Activated naive CD8-positive, alpha-beta T cell treated with anti-CD3 and anti-CD28 coated beads, Interleukin-2, amount 50 U/mL, for 24 hours (primary cell): Measurements from ENCODE around the gene ZPR1.
"Not testable (repeated sequence)": the region's sequence is repeated elsewhere in the genome, so short reads cannot be mapped to it uniquely, and the experiment has no call there.

Experiments used
- ATAC-seq: fragments of 150-1000 bp; cut with Tn5 transposase; one replicate; pipeline ENCODE4 v1.10.0; 2021
- DNase-seq: peaks from one replicate; pipeline ENCODE4 v3.0.0; 2021
- H3K27ac Mint-ChIP-seq: one replicate; pipeline ENCODE4 v1.8.0; 2021; ENCODE audit warnings: mild to moderate bottlenecking, mixed read lengths
- H3K27me3 Mint-ChIP-seq: one replicate; pipeline ENCODE4 v1.8.0; 2021; ENCODE audit warnings: mixed read lengths
- H3K36me3 Mint-ChIP-seq: one replicate; pipeline ENCODE4 v1.8.0; 2021; ENCODE audit warnings: low read depth, mixed read lengths
- H3K4me1 Mint-ChIP-seq: one replicate; pipeline ENCODE4 v1.8.0; 2021; ENCODE audit warnings: mixed read lengths
- H3K4me3 Mint-ChIP-seq: one replicate; pipeline ENCODE4 v1.8.0; 2021; ENCODE audit warnings: mild to moderate bottlenecking, moderate library complexity, mixed read lengths
- H3K9me3 Mint-ChIP-seq: one replicate; pipeline ENCODE4 v1.8.0; 2021; ENCODE audit warnings: mixed read lengths

ZPR1 gene

GRCh38 chr11:116787786-116788486 is at the start of gene ZPR1:
Gene ZPR1 (minus strand): TSS chr11:116788023. CDS start chr11:116787990, 33 bp downstream.
- ATAC-seq = peak; percentile 82
- H3K9me3 Mint-ChIP-seq = no peaks in the 10 kb centered on the region
- peaks cover 56% of the 10 kb centered on the region for H3K4me1 Mint-ChIP-seq
- peak; percentile 89 for DNase-seq
- H3K27me3 Mint-ChIP-seq = peaks cover 2% of the 10 kb centered on the region
- H3K36me3 Mint-ChIP-seq = peaks cover 40% of the 10 kb centered on the region
- H3K4me3 Mint-ChIP-seq = peak within 1 kb of the TSS; percentile 91
- peak within 1 kb of the TSS; percentile 91 for H3K27ac Mint-ChIP-seq

GRCh38 chr11:116836632-116836991 is 48.8 kb upstream of the ZPR1 start:
- Mint-ChIP-seq H3K27ac (no peak overlapping the region), H3K27me3 (peaks cover 5% of the 10 kb centered on the region), H3K9me3 (no peaks in the 10 kb centered on the region), H3K4me1 (peaks cover 13% of the 10 kb centered on the region), H3K4me3 (no peak overlapping the region), H3K36me3 (no peaks in the 10 kb centered on the region)
- ATAC-seq (no peak), DNase-seq (no peak)

GRCh38 chr11:116835791-116836631 is 48.2 kb upstream of the ZPR1 start:
- H3K27me3 Mint-ChIP-seq = peaks cover 5% of the 10 kb centered on the region
- peak; percentile 91 for ATAC-seq
- no peaks in the 10 kb centered on the region for H3K9me3 Mint-ChIP-seq
- peak; percentile 81 for DNase-seq
- no peak overlapping the region for H3K27ac Mint-ChIP-seq
- H3K36me3 Mint-ChIP-seq = no peaks in the 10 kb centered on the region
- H3K4me3 Mint-ChIP-seq = peak overlapping the region; percentile 63
- H3K4me1 Mint-ChIP-seq = peaks cover 13% of the 10 kb centered on the region

GRCh38 chr11:116835042-116835772 is 47.4 kb upstream of the ZPR1 start:
- peaks cover 5% of the 10 kb centered on the region for H3K27me3 Mint-ChIP-seq
- ATAC-seq (no peak), DNase-seq (no peak)
- H3K36me3 Mint-ChIP-seq = no peaks in the 10 kb centered on the region
- no peaks in the 10 kb centered on the region for H3K9me3 Mint-ChIP-seq
- H3K4me3 Mint-ChIP-seq = peak overlapping the region; percentile 63
- H3K27ac Mint-ChIP-seq = no peak overlapping the region
- H3K4me1 Mint-ChIP-seq = peaks cover 13% of the 10 kb centered on the region

- not testable (repeated sequence) for H3K9me3 Mint-ChIP-seq, ATAC-seq, H3K27ac Mint-ChIP-seq, H3K27me3 Mint-ChIP-seq, H3K36me3 Mint-ChIP-seq, DNase-seq
- Mint-ChIP-seq H3K4me1 (peaks cover 13% of the 10 kb centered on the region), H3K4me3 (peak overlapping the region; percentile 34)
These were observed 46.8 kb upstream of the ZPR1 start for GRCh38 chr11:116834535-116835041.

GRCh38 chr11:116833816-116834534 is 46.2 kb upstream of the ZPR1 start:
- Mint-ChIP-seq H3K4me3 (no peak overlapping the region), H3K27me3 (peaks cover 5% of the 10 kb centered on the region), H3K9me3 (no peaks in the 10 kb centered on the region), H3K36me3 (no peaks in the 10 kb centered on the region), H3K4me1 (peaks cover 13% of the 10 kb centered on the region), H3K27ac (no peak overlapping the region)
- ATAC-seq (no peak), DNase-seq (no peak)

GRCh38 chr11:116833491-116833815 is 45.6 kb upstream of the ZPR1 start:
- Mint-ChIP-seq H3K4me1 (peaks cover 13% of the 10 kb centered on the region), H3K9me3 (no peaks in the 10 kb centered on the region), H3K36me3 (no peaks in the 10 kb centered on the region), H3K27me3 (peaks cover 5% of the 10 kb centered on the region), H3K4me3 (no peak overlapping the region), H3K27ac (no peak overlapping the region)
- ATAC-seq = no peak
- no peak for DNase-seq

- H3K4me3 Mint-ChIP-seq = no peak overlapping the region
- no peak overlapping the region for H3K27ac Mint-ChIP-seq
- H3K27me3 Mint-ChIP-seq = peaks cover 5% of the 10 kb centered on the region
- ATAC-seq (no peak), DNase-seq (no peak)
- no peaks in the 10 kb centered on the region for H3K36me3 Mint-ChIP-seq
- H3K4me1 Mint-ChIP-seq = peaks cover 13% of the 10 kb centered on the region
- H3K9me3 Mint-ChIP-seq = no peaks in the 10 kb centered on the region
These were observed 44.8 kb upstream of the ZPR1 start for GRCh38 chr11:116832350-116833290.

GRCh38 chr11:116831790-116832349 is 44.0 kb upstream of the ZPR1 start:
- Mint-ChIP-seq H3K27ac (no peak overlapping the region), H3K4me1 (peaks cover 13% of the 10 kb centered on the region), H3K4me3 (no peak overlapping the region), H3K36me3 (no peaks in the 10 kb centered on the region), H3K9me3 (no peaks in the 10 kb centered on the region), H3K27me3 (peaks cover 5% of the 10 kb centered on the region)
- ATAC-seq (no peak), DNase-seq (no peak)

- Mint-ChIP-seq H3K4me3 (no peak overlapping the region), H3K27me3 (peaks cover 5% of the 10 kb centered on the region), H3K27ac (no peak overlapping the region), H3K4me1 (peaks cover 4% of the 10 kb centered on the region), H3K9me3 (no peaks in the 10 kb centered on the region), H3K36me3 (no peaks in the 10 kb centered on the region)
- ATAC-seq (no peak), DNase-seq (no peak)
These were observed 42.5 kb upstream of the ZPR1 start for GRCh38 chr11:116830184-116830912.

GRCh38 chr11:116829525-116830183 is 41.8 kb upstream of the ZPR1 start, which contains the start of gene APOC3:
Gene APOC3 (plus strand): TSS chr11:116829907. CDS start chr11:116830583, 676 bp downstream.
- H3K27ac Mint-ChIP-seq = no peak within 1 kb of the TSS
- DNase-seq = no peak
- peaks cover under 1% of the 10 kb centered on the region for H3K4me1 Mint-ChIP-seq

More at GRCh38 chr11:116829525-116830183, 41.8 kb upstream of the ZPR1 start, which contains the start of gene APOC3:
- no peaks in the 10 kb centered on the region for H3K9me3 Mint-ChIP-seq
- H3K4me3 Mint-ChIP-seq = no peak within 1 kb of the TSS
- no peaks in the 10 kb centered on the region for H3K36me3 Mint-ChIP-seq
- ATAC-seq = no peak
- H3K27me3 Mint-ChIP-seq = peaks cover 3% of the 10 kb centered on the region
